Mesothelial cell of epicardium (in vitro differentiated cells): ENCODE results near the gene RASGRP1. TPM values are rescaled to one million over a fixed set of nuclear protein-coding genes. Genes with fewer than 3 reads are reported as not detected.

Experiments
- DNase-seq, 2 experiments: peaks; one replicate each; pipeline ENCODE4 v3.0.0; 2021; ENCODE audit warnings: low spot score in 2 of 2; ENCODE audit not compliant: unreplicated experiment in 2 of 2
- H3K27ac Mint-ChIP-seq: 2 replicates; pipeline ENCODE4 v1.8.0; 2021; ENCODE audit warnings: mixed read lengths
- H3K27me3 Mint-ChIP-seq: 2 replicates; pipeline ENCODE4 v1.8.0; 2021; ENCODE audit warnings: low read depth, mixed read lengths
- H3K36me3 Mint-ChIP-seq: 2 replicates; pipeline ENCODE4 v1.8.0; 2021; ENCODE audit warnings: mixed read lengths
- H3K4me1 Mint-ChIP-seq: 2 replicates; pipeline ENCODE4 v1.8.0; 2021; ENCODE audit warnings: mixed read lengths
- H3K4me3 Mint-ChIP-seq: 2 replicates; pipeline ENCODE4 v1.8.0; 2021; ENCODE audit warnings: mild to moderate bottlenecking, moderate library complexity, mixed read lengths
- H3K9me3 Mint-ChIP-seq: 2 replicates; pipeline ENCODE4 v1.8.0; 2021; ENCODE audit warnings: mixed read lengths
- CTCF ChIP-seq: fragments of 200-600 bp; sonication (generic); IDR thresholded peaks from one replicate; pipeline ENCODE4 v1.5.0; 2021; ENCODE audit warnings: antibody characterized with exemption; ENCODE audit not compliant: unreplicated experiment
- total RNA-seq: library from RNA; stranded (reverse); gene quantifications from 3 replicates; pipeline ENCODE4 v1.2.1, GENCODE V29; 2021

RASGRP1 gene
- total RNA-seq, 1 donor from 2014 or later = 4.4 TPM

GRCh38 chr15:38559636-38560307, 4.8 kb downstream of the RASGRP1 start:
- no peak for DNase-seq
- Mint-ChIP-seq H3K4me1 (peaks cover 43% of the 10 kb centered on the region), H3K4me3 (no peak overlapping the region), H3K27ac (peak overlapping the region; percentile 7), H3K36me3 (no peaks in the 10 kb centered on the region), H3K9me3 (no peaks in the 10 kb centered on the region), H3K27me3 (peaks cover 13% of the 10 kb centered on the region)
- TF ChIP-seq CTCF = no peak

- no peak for TF ChIP-seq CTCF
- Mint-ChIP-seq H3K4me3 (no peak overlapping the region), H3K27ac (no peak overlapping the region), H3K27me3 (peaks cover 12% of the 10 kb centered on the region), H3K4me1 (peaks cover 44% of the 10 kb centered on the region), H3K9me3 (no peaks in the 10 kb centered on the region), H3K36me3 (no peaks in the 10 kb centered on the region)
- DNase-seq = no peak
Measured at GRCh38 chr15:38559131-38559530, 5.5 kb downstream of the RASGRP1 start.

GRCh38 chr15:38558372-38559059, 6.1 kb downstream of the RASGRP1 start:
- TF ChIP-seq CTCF = no peak
- no peak for DNase-seq
- no peaks in the 10 kb centered on the region for H3K36me3 Mint-ChIP-seq
- H3K27ac Mint-ChIP-seq = no peak overlapping the region
- H3K4me1 Mint-ChIP-seq = peaks cover 46% of the 10 kb centered on the region
- H3K4me3 Mint-ChIP-seq = no peak overlapping the region
- peaks cover 7% of the 10 kb centered on the region for H3K27me3 Mint-ChIP-seq
- no peaks in the 10 kb centered on the region for H3K9me3 Mint-ChIP-seq

GRCh38 chr15:38557921-38558320, 6.7 kb downstream of the RASGRP1 start:
- Mint-ChIP-seq H3K4me3 (no peak overlapping the region), H3K4me1 (peaks cover 51% of the 10 kb centered on the region), H3K27me3 (peaks cover 4% of the 10 kb centered on the region), H3K9me3 (no peaks in the 10 kb centered on the region), H3K36me3 (no peaks in the 10 kb centered on the region), H3K27ac (no peak overlapping the region)
- TF ChIP-seq CTCF = no peak
- DNase-seq = no peak

- Mint-ChIP-seq H3K9me3 (no peaks in the 10 kb centered on the region), H3K27me3 (no peaks in the 10 kb centered on the region), H3K4me1 (peaks cover 58% of the 10 kb centered on the region), H3K4me3 (no peak overlapping the region), H3K27ac (peak overlapping the region; percentile 9), H3K36me3 (no peaks in the 10 kb centered on the region)
- no peak for TF ChIP-seq CTCF
- no peak for DNase-seq
Measured at GRCh38 chr15:38555686-38556334, 8.8 kb downstream of the RASGRP1 start.
